ENCODE data around the gene PXDN. TPM values are rescaled to one million over a fixed set of nuclear protein-coding genes. Genes with fewer than 3 reads are reported as not detected.

The PXDN gene
- total and polyA plus RNA-seq, 2 of the 4 experiments (the other 2 are of a cell fraction): 153 to 332 TPM

DNA sequence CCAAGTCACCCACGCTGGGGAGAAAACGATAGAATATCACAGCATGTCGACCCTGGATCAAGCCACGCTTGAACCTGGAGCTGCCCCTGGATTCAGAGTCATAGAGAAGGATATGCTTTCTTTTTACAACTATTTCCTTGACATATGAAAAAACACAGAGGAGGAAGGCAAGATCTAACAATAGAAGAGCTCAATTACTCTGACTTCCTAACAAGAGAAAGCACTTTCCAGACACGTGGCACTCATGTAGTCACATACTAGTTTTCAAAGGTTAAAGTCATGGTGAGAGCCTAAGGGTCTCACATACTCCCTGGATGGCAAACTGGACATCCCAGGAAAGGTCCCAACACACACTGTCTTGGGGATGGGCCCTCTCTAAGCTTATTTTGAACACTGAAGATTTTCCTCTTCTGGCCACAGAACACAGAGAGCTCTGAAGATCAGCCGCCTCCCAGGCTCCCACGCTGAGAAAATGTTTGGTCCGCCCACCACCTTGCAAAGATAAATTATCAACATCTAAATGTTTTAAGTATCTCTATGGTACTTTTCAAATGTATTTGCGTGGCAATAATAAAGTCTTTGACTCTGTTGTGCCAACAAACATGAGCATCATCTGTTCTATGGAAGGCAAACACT lies 4.9 kb downstream of the PXDN start (continued):
- TF ChIP-seq RAD21 (IDR thresholded peaks at IDR 0.05; ENCODE audit: low read length): no peak

- Histone ChIP-seq H3K27me3 (ENCODE audit: control insufficient read depth, insufficient read depth, low read length) (no peaks in the 10 kb centered on the region), H4K8ac (ENCODE audit: low read depth in 2 of 2, low read length in 2 of 2) (peak overlapping the region in 1 of 2 experiments; percentile 53; a peak in 2 of 4 replicates), H2BK15ac (ENCODE audit: low read depth, low read length) (no peak overlapping the region), H3K23ac (ENCODE audit: low read depth, low read length) (peak overlapping the region; percentile 13), H4K5ac (ENCODE audit: low read depth, low read length) (no peak overlapping the region), H2BK20ac (ENCODE audit: low read depth, low read length) (no peak overlapping the region), H2AK9ac (replicated peaks; ENCODE audit: low read depth, low read length, poor library complexity) (no peak overlapping the region), H3K27ac (ENCODE audit: insufficient read depth, low read length) (peak overlapping the region; percentile 13; the same call in 1 of the 2 replicates), H3K79me1 (ENCODE audit: low read depth in 1 of 2, low read length in 2 of 2) (peaks cover 8 to 43% of the 10 kb centered on the region in 2 experiments; a peak in 3 of 4 replicates), H2BK120ac (ENCODE audit: low read depth, low read length) (peak overlapping the region; percentile 37; the same call in 1 of the 2 replicates), H3K18ac (ENCODE audit: low read depth, low read length) (no peak overlapping the region), H3K4me1 (ENCODE audit: control insufficient read depth, insufficient read depth, low read length) (peaks cover 44% of the 10 kb centered on the region), H2AFZ (replicated peaks; ENCODE audit: low read length, poor library complexity) (peak overlapping the region; percentile 11), H3K9me3 (ENCODE audit: control insufficient read depth, insufficient read depth, low read length) (peaks cover 3% of the 10 kb centered on the region; the same call in 1 of the 2 replicates), H3K9ac (ENCODE audit: low read depth, low read length) (no peak overlapping the region), H3K4me2 (ENCODE audit: low read depth, low read length) (no peak overlapping the region), H3K14ac (replicated peaks; ENCODE audit: low read depth, low read length) (peak overlapping the region; percentile 1; the same call in 1 of the 2 replicates), H3K36me3 (ENCODE audit: control insufficient read depth, insufficient read depth, low read length) (peaks cover 13% of the 10 kb centered on the region), H4K91ac (ENCODE audit: insufficient read depth, low read depth, low read length) (peak overlapping the region; percentile 22; the same call in 1 of the 2 replicates), H3K4ac (ENCODE audit: low read depth, low read length) (peak overlapping the region; percentile 37; the same call in 1 of the 2 replicates), H3K56ac (ENCODE audit: extremely low read depth, insufficient read depth, low read length) (no peak overlapping the region), H4K20me1 (ENCODE audit: insufficient read depth, low read length) (peaks cover 79% of the 10 kb centered on the region), H2BK5ac (ENCODE audit: low read depth, low read length, poor library complexity, severe bottlenecking) (peak overlapping the region; percentile 21), H3K9me1 (ENCODE audit: insufficient read depth, low read length) (peaks cover 32% of the 10 kb centered on the region), H2AK5ac (ENCODE audit: low read depth, low read length) (peak overlapping the region; percentile 77), H3K4me3 (ENCODE audit: insufficient read depth, low read depth, low read length) (no peak overlapping the region)
- BruUV-seq (replicated peaks): no TSS peak
- WGBS, 2 experiments (ENCODE audit: extremely low coverage in 2 of 2, insufficient read length in 1 of 2): 86% methylated on average over 14 of the region's 19 CpGs; no CpG with 5 or more reads in 1 of the 2 experiments
- in situ Hi-C loops (cut with MboI; ENCODE audit: low sequenced_read_pairs): no loop called here
- ChIA-PET CTCF (interaction anchor here (1.2 kb wide), 1 partner anchor 78 kb away, joined by 5 read pairs; no protein-coding TSS in a partner anchor), POLR2A (ENCODE audit: unreplicated experiment) (interaction anchor here (0.6 kb wide), 1 partner anchor 8 kb away, joined by 3 read pairs; no protein-coding TSS in a partner anchor)
- DNase-seq (no peak), ATAC-seq (ENCODE audit: low read depth) (no peak)
- no peak for TF ChIP-seq BHLHE40 (IDR thresholded peaks at IDR 0.05; ENCODE audit: low read depth, low read length)
- TF ChIP-seq CEBPB (IDR thresholded peaks at IDR 0.05; ENCODE audit: low read depth, low read length): no peak
- no peak for TF ChIP-seq MXI1 (IDR thresholded peaks at IDR 0.05; ENCODE audit: borderline replicate concordance, low read depth, low read length)
- no peak for TF ChIP-seq USF2 (IDR thresholded peaks at IDR 0.05; ENCODE audit: low read depth, low read length)
- TF ChIP-seq MAZ (IDR thresholded peaks at IDR 0.05; ENCODE audit: borderline replicate concordance, low read depth, low read length): no peak
- no peak for TF ChIP-seq POLR2A (IDR thresholded peaks at IDR 0.05; ENCODE audit: low read depth, low read length)
- TF ChIP-seq NFE2L2 (IDR thresholded peaks at IDR 0.05; ENCODE audit: low read depth, low read length): no peak
- no peak for TF ChIP-seq RFX5 (IDR thresholded peaks at IDR 0.05; ENCODE audit: low read depth, low read length)
- no peak for TF ChIP-seq MAFK (IDR thresholded peaks at IDR 0.05; ENCODE audit: low read depth, low read length)
- TF ChIP-seq, protein P1, sequence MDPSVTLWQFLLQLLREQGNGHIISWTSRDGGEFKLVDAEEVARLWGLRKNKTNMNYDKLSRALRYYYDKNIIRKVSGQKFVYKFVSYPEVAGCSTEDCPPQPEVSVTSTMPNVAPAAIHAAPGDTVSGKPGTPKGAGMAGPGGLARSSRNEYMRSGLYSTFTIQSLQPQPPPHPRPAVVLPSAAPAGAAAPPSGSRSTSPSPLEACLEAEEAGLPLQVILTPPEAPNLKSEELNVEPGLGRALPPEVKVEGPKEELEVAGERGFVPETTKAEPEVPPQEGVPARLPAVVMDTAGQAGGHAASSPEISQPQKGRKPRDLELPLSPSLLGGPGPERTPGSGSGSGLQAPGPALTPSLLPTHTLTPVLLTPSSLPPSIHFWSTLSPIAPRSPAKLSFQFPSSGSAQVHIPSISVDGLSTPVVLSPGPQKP (IDR thresholded peaks at IDR 0.05; ENCODE audit: borderline replicate concordance, low read depth, low read length): no peak
- dilution Hi-C loops (cut with HindIII; ENCODE audit: low sequenced_read_pairs, unreplicated experiment): no loop called here
- intact Hi-C loops (cut with micrococcal nuclease): no loop called here
These were observed 5.5 kb downstream of the PXDN start for GRCh38 chr2:1738646-1739302.
